Stimulated activated CD4-positive, alpha-beta T cell treated with anti-CD3 and anti-CD28 coated beads, Interleukin-1b, Interleukin-23, amount 100 ng/mL, for 48 hours (primary cell): ENCODE measurements around the gene EXTL2.
"Not testable (repeated sequence)": the region's sequence is repeated elsewhere in the genome, so short reads cannot be mapped to it uniquely, and the experiment has no call there.

Source experiments
- DNase-seq: peaks from one replicate; pipeline ENCODE4 v3.0.0-alpha.2; 2020

EXTL2 gene

DNA sequence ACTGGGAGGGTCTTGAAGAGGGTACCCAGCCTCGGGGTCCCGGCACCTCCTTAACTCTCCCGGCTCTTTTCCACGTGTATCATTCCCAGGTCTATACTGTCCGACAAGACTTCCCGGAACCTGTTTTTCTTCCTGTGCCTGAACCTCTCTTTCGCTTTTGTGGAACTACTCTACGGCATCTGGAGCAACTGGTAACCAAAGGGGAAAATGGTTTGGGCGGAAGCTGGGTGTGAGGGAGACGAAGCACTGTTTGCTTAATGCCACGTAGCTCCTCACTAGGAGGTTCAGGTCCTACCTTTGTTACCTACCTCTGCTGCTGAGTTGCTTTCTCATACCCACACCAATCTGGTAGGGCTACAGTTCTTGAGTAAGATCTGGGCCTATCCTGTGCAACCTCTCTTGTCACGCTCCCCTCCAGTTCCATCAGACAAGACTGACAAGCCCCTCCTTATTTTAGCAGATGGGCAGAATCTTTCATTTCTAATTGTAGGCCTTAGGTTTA, 1.9 kb upstream of the EXTL2 start:
- DNase-seq = peak; percentile 65

- peak; percentile 96 for DNase-seq
These were observed 1.2 kb upstream of the EXTL2 start, which contains the start of gene SLC30A7 for GRCh38 chr1:100895540-100896480. Gene SLC30A7 (plus strand): TSS chr1:100896090. CDS start chr1:100896263, 173 bp downstream.

GRCh38 chr1:100893718-100894117, 924 bp downstream of the EXTL2 start:
- DNase-seq = no peak

DNA sequence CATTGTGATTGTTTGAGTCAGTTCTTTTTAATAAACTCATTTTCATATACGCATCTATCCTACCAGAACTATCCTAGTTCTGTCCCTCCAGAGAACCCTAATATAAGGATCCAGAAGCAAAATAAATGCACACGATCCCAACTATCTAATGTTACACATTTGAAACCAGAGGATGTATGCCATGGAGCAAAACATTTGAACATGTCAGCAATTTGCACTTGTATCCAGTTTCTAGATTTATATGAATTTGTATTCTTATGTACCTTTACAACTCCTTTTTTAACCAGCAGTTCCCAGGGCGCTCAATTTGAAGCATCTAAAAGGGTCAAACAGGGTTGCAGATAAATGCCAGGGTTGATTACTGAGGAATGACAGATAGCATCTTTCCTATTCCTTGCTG, 2.1 kb downstream of the EXTL2 start:
- DNase-seq = no peak

DNA sequence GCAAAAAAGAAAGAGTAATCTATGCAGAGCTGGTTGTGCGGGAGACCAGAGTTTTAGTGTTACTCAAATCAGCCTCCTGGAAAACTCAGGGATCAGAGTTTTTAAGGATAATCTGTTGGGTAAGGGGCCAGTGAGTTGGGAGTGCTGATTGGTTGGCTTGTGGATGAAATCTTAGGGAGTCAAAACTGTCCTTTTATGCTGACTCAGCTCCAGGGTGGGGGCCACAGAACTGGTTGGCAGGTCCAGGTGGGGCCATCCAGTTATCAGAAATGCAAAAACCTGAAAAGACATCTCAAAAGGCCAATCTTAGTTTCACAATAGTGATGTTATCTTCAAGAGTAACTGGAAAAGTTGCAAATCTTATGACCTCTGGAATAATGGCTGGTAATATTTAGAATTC, 3.3 kb downstream of the EXTL2 start:
- no peak for DNase-seq

DNA sequence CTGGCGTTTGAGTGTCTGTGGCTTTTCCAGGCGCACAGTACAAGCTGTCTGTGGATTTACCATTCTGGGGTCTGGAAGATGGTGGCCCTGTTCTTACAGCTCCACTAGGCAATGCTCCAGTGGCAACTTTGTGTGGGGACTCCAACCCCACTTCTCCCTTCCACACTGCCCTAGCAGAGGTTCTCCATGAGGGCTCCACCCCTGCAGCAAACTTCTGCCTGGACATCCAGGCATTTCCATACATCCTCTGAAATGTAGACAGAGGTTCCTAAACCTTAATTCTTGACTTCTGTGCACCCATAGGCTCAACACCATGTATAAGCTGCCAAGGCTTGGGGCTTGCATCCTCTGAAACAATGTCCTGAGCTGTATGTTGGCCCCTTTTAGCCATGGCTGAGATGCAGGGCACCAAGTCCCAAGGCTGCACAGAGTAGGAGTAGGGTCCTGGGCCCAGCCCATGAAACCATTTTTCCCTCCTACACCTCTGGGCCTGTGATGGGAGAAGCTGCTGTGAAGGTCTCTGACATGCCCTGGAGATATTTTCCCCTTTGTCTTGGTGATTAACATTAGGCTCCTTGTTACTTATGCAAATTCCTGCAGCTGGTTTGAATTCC, 4.7 kb downstream of the EXTL2 start:
- not testable (repeated sequence) for DNase-seq

- DNase-seq = not testable (repeated sequence)
These were observed 5.6 kb downstream of the EXTL2 start for GRCh38 chr1:100889007-100889406.

DNA sequence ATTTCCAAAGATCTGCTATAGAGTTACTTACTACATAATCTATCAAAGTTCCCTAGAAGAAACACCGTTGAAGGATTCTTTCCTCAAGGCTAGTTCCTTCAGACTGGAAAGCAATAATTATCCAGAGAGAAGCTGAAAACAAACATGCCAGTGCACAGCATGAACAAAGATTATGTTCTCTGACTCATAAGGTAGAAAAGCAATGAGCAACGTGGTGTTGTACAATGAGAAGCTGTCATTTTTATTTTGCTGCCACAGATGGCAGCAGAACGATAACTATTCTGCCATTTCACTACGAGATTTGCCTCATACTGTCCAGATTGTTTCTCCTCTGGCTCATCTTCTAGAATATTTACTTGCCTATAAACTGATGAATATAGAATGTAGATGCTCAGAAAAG, 10.7 kb downstream of the EXTL2 start:
- no peak for DNase-seq

GRCh38 chr1:100882698-100883097, 11.9 kb downstream of the EXTL2 start:
- no peak for DNase-seq

- DNase-seq = no peak
These were observed 13.0 kb downstream of the EXTL2 start for GRCh38 chr1:100881687-100882086.

DNA sequence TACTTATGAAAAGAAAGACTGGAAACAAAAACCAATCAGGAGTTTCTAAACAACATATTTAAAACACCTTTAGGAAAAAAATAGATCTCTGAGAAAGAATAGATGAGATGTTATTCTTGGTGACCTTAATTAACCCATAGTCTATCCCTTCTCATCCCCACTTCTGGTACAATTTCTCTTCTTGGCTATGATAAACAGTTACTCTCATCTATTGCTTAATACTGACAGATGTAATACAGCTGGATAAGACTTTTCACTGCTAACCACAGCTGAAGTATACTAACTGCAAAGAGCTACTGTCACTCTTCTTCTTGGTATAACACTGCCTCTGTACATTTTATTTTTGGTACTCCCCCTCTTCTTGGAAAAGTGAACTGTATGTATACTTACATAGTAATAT, 15.2 kb downstream of the EXTL2 start:
- no peak for DNase-seq

DNA sequence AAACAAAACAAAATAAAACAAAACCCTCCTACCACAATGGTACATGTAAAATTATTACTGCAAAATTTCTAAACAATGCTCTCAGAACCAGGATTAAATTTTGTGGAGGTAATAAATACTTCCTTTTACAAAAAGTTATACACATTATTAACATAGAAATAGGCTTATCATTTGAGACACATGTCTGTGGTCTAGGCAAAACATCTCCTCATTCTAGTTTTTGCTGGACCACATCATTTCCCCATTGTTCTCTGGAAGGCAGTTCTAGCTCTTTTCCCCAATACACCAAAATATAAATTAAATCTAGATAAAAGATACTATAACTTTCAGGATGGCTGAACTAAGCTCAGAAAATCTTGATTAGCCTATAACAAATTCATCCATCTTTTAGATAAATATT, 18.4 kb downstream of the EXTL2 start:
- DNase-seq = no peak

DNA sequence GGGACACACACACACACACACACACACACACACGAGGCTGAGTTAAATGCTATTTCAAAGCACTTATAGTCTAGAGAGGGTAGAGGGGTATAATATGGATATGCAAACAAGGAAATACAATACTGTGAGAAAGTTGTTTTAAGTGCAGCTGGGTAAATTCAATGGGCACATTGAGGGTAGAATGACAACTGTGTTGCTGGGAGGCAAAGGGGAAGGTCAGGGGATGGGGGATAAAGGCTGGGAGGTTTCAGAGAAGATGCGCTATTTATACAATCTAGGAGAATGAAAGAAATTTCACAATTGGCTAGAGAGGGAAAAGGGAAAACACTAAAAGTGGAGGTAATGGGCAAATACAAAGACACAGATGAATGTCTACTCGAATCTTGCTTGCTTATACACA, 19.4 kb downstream of the EXTL2 start:
- DNase-seq = no peak

GRCh38 chr1:100874433-100874832, 20.2 kb downstream of the EXTL2 start:
- no peak for DNase-seq

- DNase-seq = no peak
These were observed 24.6 kb downstream of the EXTL2 start for GRCh38 chr1:100869996-100870395.

DNA sequence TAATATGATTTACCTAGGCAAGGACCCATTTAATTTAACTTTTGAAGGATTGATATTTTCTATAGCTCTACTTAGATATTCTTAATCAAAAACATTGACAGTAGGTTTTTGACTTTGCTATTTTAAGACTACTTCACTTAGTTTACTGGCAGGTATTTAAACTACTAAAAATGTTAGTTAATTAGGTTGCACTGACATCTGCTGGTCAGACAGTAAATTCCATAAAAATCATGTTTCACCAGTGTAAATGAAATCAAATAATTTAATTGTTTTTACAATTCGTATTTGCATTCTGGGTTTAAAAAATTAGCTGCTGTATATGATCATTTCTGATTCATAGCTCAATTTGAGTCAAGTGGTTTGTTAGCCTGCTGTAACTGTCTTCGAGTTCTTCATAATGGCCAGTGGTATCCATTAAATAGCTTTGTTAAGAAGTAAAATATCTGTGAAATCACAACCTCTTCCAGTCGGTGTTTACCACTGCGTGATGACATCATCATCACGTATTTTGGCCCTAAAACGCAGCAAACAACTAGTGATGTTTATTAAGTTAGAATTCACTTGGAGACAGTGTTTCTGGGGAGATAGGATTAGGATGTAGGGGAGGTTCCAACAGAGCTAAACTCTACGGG, 26.2 kb downstream of the EXTL2 start:
- DNase-seq = no peak

- DNase-seq = no peak
These were observed 27.8 kb downstream of the EXTL2 start for GRCh38 chr1:100866901-100867206.

GRCh38 chr1:100866041-100866900, 28.4 kb downstream of the EXTL2 start:
- no peak for DNase-seq

DNA sequence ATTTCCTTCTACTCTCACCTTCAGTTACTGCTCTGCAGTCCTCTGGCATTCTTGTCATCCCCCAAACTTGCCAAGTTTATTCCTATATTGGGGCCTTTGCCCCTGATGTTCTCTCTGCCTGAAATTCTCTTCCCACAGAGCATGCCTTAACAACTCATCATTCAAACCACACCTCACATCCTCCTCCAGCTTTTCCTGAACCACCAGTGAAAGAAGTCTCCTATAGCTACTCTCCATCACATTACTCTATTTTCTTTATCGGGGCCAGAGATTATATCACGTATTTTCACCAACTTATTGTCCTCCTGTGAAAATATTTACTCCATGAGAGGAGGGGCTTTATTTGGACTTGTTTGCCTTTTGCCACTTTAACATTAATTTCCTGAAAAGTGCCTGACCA, 32.1 kb downstream of the EXTL2 start:
- no peak for DNase-seq

GRCh38 chr1:100861379-100861778, 33.3 kb downstream of the EXTL2 start:
- DNase-seq = no peak

- no peak for DNase-seq
These were observed 34.1 kb downstream of the EXTL2 start for GRCh38 chr1:100860397-100860991.

- not testable (repeated sequence) for DNase-seq
These were observed 39.5 kb downstream of the EXTL2 start for GRCh38 chr1:100855116-100855515.
